Measurements from ENCODE around the gene CCDC158.
"Not testable (repeated sequence)": the region's sequence is repeated elsewhere in the genome, so short reads cannot be mapped to it uniquely, and the experiment has no call there.

The CCDC158 gene

DNA sequence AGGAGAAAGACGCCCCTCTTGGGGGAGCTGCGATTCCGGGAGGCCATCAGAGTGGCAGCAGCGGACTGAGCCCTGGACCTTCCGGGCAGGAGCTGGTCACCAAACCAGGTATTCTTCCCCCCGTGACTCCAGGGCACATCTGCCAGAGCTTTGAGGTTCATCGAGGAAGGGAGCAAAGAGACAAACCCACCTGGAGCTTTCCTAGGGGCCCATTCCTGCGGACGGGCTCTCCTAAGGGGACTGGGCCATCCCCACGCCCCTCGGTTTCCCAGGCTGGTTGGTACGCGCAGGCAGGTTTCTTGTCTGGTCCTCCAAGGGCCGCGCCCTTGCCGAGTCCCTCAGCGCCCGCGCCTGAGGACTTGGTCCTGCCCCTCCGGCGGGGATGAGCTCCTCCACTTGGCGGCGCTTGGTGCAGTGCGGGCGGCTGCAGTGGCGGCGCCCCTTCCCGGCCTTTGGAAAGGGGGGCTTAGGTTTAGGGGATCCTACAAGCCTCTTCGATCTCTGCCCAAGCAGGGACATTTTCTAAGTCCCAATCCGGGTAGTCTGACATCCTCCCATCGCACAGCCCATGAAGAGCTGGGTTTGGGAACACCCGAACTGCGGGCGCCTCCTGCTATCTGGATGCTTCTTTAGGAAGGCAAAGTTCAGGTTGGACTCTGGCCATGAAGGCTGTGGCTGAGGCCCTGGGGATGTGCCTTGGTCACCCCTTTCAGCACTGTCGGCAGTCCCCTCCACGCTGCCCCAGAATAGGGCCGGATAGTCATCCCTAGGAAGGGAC lies 113.9 kb downstream of the CCDC158 start:
- DNase-seq, result peak in 1 of 2 donors; percentile 29

DNA sequence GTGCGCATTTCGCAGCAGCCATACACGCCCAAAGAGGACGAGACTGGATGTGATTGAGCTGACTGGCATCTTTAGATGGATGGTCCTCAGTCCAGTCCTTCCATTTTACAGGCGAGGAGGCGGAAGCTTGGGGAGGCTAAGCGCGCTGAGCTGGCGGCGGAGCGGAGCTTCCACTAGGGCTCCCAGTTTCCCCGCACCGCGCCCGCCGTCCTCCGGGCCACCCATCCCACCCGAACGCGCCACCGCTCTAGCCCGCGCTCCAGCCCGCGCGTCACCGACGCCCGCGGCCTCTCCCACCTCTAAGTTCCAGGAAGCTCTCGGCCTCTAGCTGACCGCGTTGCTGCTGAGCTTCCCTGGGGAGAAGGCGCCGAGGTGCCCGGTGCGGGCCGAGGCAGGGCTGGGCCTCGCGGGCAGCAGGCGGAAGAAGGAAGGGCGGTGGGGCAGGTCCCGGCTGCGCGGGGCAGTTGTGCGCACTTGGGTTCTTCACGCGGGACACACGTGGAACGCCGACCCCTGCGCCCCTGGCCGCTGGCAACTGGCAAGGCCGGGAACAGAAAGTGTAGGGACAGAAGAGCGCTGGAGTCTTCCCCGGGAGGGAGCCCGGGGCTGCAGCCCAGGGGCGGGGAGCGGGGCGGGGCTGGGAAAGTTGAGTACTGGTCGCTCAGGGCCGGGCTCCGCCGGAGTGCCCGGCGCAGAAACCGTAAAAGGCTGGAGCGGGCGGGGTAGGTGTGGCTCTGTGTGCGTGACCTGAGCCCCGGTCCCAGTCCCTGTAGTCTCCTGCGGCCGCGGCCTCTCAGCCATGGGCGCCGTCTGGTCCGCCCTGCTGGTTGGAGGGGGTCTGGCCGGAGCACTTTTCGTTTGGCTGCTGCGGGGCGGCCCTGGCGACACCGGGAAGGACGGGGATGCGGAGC lies 114.7 kb downstream of the CCDC158 start, which contains the start of gene STBD1:
TSS of gene STBD1 (plus strand) at position 763 of the 911 bp plus-strand sequence. CDS start at position 800, 37 bp downstream.
- DNase-seq, result peak in 1 of 2 donors; percentile 46

DNA sequence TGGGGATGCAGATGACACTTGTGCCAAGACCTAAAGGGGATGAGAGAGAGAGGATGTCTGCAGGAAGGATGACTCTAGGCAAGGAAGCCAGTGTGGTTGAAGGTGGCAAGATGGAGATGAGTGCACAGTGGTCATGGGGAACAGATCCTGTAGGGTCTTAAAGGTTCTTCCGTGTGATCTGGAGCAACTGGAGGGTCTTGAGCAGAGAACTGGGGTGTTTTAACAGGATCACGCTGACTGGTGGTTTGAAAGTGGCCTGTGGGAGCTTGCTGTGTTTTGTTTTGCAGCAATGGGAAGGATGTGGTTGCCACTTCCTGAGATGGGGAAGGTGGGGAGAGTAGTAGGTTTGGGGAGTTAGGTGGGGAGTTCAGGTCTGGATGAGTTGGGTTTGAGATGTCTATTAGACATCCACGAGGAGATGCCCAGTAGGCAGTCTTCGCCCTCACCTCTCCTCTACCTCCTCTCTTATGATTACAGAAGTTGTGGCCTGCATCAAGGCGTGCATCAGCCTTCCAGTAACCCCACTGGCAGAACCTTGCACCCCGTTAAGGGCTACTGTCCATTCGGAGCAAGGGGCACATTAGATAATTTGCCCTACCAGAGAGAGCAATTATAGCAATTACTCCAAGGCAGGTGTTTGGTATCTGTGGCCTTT lies 115.8 kb downstream of the CCDC158 start:
- DNase-seq, result peak in 1 of 2 donors; percentile 38

DNA sequence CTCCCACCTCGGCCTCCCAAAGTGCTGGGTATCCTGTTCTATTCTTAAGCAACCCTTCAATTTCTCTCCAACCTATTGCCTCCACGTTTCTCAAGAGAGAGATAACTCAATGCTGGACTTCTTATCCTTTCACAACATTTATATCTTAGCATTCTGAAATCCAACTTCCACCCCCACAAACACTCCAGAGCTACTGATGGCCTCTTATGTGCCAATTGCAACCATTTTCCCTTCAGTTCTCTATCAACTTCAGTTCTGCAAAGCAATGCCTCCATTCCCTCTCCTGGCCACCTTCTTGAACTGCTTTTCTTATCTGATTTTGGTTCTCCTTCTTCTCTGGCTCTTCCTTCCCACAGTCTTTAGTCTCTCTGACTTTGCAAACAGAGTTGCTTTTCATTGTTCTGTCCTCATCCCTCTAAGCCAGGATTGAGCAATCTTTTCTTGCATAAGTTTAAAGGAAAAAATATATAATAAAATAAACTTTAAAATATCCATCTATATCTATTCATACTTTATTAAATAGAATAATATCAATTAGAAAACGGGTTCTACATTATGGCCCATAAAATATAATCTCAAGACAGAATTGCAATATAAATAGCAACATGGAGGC lies 118.0 kb downstream of the CCDC158 start:
- no peak for DNase-seq

DNA sequence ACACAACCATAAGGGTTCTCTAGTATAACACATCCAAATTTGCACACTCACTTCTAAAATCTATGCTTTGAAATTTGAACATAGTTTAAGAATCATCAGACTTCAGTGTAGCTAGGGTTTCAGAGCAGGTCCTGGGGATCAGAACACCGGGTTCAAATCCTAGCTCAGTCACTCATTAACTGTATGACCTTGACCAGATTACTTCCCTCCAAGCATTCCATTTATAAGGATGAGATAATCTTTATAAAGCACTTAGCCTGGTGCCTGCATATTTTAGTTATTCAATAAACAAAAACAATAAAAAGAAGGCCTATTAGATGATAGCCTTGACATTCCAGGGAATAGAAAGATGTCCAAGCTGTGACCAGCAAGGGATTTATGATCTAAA lies 119.2 kb downstream of the CCDC158 start:
- no peak for DNase-seq

DNA sequence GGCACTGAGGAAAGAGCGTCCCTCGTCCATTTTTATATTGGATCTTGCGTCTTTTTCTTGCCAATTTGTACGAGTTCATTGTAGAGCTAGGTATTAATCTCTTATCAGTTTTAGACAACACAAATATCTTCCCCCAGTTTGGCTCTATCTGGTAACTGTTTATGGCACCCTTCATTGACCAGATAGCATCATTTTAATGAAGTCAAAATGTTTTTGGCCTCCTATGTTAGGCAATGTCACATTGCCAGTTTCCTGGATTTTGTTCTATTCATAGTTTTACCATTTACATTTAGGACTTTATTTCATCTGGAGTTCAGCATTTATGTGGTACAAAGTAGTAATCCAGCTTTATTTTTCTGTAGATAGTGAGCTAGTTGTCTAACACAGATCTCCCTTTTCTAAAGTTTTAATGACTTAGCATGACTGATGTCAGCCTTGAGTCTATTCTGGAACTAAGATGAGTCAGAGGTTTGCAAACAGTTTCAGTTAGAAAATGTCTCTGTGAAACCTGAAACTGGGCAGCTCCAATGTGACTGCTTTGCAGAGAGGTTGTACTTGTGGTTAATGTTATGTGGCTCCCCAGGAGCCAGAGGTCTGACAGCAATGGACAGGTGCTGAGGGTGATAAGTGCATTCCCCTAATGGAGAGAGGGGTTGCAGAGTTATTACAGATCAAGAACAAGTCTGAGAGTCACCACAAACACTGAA lies 119.7 kb downstream of the CCDC158 start:
- peak in 1 of 2 donors; percentile 68 for DNase-seq

DNA sequence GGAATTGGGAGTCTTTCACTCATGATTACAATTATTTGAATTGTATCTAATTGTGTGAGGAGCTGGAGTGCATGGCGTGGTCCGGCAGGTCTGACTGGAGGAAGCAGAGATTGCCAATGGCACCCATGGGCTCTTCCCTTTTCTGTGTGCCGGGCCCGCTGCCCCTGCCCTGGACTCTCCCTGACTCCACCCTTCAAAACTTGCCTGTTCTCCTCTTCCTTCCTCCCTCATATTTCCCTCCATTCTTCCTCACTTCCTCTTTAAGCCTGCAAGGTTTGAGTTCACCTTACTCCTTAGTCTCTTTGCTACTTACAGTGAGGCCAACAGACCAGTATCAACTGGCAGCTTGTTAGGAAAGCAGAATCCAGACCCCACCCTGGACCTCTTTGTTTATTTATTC lies 120.9 kb downstream of the CCDC158 start:
- no peak for DNase-seq

DNA sequence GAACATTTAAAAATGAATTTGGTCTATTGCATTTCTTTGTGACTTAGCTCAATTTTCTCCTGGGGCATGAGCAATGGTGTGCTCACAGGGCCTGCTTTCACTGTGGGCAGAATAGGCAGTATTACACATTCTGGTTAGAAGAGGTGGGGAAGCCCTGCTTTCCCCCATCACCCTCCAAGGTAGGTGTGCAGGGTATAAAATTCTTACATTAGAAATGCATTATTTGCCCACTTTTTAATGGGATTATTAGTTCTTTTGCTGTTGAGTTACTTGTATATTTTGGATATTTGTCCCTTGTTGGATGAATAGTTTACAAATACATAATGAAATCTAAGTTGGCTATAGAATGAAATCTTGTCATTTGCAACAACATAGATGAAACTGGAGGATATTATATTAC lies 122.7 kb downstream of the CCDC158 start:
- no peak for DNase-seq

DNA sequence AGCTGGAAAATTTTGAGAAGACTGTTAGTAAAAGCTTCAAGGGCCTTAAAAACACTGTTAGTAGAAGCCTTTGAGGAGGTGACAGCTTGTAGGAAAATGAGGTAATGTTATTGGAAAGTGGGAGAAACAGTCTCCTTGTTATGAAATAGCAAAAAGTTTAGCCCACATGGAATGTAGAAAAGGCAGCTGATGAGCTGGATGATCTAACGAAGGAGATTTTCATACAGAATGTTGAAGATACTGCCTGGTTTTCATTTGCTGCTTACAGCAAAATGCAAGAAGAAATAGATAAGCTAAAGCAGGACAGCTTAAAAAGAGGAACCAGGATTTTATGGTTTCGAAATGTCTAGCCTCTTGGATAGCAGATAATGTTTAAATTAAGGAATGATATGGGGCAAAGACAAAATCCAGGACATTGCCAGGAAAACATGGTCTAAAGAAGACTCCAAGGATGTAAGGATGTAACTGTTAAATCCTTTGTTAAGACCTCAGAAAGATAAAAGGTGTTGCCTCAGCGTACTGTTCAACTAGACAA lies 124.6 kb downstream of the CCDC158 start:
- no peak for DNase-seq

DNA sequence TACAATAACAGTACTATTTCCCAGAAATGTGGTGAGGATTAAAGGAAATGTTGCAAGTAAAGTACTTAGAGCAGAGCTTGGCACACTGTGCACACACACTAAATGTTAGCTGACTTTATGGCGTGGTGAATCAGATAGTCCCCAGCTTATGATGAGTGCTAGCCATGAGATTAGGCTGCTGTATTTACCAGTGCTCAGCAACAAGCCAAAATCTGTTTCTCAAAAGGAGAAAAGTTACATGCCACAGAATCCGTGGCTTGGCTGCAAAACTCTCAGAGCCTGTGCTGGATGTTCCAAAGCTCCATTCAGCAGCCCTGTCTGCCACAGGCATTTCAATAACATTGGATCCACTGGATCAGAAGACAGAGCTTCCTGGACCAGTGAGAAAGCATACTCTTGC lies 127.2 kb downstream of the CCDC158 start:
- DNase-seq, result no peak

DNA sequence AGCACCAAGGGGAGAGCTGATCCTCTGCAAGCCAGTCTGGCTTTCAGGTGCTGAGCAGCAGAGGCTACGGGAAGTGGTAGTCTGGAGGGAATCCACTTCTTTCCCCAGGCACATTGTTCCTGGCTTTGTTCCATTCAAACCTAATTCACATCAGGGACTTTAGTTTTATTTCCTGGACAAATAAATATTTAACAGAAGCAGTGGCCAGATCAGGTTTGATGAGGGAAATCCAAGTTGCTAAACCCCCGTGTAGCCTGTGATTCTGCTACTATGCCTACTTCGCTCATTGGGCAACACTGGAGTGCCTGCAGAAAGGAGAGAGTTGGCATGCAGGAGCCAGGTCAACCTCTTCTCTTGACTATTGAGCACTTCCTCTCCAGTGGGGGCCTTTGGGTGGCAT lies 128.2 kb downstream of the CCDC158 start:
- DNase-seq, result no peak

DNA sequence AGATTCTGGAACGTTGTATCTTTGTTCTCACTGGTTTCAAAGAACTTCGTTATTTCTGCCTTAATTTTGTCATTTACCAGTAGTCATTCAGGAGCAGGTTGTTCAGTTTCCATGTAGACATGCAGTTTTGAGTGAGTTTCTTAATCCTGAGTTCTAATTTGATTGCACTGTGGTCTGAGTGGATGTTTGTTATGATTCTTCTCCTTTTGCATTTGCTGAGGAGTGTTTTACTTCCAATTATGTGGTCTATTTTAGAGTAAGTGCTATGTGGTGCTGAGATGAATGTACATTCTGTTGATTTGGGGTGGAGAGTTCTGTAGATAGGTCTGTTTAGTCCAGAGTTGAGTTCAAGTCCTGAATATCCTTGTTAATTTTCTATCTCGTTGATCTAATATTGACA lies 133.1 kb downstream of the CCDC158 start:
- not testable (repeated sequence) for DNase-seq

DNA sequence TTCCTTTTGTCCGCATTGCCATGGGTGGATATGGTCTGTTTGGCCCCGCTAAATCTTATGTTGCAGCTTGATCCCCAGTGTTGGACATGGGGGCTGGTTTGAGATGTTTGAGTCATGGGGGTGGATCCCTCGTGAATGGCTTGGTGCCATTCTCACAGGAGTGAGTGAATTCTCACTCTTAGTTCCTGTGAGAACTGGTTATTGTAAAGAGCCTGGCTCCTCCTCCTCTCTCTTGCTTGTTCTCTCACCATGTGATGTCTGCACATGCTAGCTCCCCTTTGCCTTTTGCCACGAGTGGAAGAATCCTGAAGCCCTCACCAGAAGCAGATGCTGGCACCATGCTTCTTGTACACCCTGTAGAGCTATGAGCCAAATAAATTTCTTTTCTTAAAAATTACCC lies 137.0 kb downstream of the CCDC158 start:
- no peak for DNase-seq

DNA sequence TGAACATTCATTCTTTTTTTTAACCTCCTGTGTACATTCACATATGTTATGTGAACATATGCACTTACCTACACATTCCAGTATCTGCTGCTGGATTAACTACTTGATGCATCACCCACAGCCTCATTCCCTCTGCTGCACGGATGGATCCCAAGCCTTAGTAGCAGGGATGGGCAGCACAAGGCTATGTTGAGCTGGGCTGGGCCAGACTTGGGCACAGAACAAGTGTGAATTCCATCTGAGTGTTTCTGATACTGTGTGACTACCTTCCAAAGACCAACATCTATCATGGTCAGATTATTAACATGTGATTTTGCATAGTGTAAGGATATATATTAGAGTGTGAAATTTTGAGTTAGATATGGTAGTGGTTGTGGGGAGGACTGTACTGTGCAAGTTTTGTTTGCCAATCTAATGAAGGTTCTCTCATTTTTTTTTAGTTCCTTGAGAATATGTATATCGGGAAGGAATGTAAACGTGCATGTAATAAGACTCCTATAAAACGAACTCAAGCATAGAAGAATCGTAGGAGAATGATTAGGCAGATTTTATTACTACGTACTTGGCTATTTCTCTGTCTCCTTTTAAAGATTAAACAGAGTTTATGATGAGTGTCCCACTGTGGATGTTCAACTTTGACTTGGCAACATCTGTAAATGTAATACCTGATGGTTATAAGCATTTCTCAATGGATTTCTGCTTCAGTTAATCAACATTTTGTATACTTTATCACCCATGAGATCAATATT lies 137.8 kb downstream of the CCDC158 start:
- no peak for DNase-seq

DNA sequence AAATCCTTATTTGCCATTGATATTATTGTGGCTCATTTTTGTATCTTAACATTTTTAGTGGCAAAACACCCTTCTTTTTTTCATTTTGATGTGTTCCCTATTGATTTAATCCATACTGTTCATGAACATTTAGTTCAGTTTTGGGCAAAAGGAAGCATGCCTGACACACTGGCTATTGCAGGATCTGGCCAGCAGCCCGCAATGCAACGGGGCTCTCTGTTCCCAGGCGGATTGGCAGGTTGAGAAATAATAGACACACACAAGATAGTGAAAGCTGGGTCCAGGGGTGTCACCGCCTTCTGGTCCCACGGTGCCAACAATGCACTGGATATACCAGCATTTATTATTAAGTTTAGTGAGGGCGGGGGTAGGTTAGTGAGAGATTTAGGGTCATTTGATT lies 139.3 kb downstream of the CCDC158 start:
- DNase-seq, result not testable (repeated sequence)

DNA sequence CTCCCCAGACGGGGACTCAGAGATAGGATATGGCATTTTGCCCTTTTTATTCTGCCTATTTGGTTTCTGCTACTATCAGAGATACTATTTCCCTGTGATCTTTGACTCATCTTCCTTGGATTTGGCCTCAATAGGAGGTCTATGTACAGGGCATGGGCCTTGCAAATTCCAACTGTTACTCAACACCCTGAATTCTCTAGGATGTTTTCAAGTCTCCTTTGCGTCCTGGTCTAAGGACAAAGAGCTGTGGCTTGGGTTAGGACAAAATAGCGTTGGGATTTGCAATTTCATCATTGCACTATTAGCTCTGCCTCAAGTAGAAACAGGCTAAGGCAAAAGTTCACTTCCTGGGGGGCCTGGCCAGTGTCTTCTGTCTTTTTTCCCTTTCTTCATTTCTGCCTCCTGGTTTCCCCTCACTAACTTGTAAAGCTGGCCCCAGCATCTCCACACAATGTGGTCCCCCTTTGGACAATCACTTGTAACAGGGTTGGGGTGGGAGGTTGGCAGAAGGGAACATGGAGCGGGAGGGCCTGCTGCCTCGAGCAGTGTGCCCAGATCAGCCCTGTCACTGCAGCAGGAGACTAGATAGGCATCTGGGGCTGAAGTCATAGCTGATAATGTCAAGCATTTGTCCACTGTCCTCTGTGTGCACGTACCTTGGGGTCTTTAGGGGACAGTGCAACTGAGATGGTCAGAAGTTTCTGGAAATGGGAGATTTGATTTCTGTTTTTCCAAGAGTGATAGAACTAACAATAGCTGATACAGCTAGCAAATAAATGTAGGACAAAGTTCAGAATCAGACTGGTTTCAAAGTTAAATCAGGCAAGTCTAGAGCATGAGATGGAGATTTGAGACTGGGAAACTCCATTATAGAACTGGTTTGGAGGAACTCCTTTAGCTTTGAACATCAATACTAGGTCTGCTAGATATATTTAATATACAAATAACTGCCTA lies 140.2 kb downstream of the CCDC158 start:
- DNase-seq, result no peak

DNA sequence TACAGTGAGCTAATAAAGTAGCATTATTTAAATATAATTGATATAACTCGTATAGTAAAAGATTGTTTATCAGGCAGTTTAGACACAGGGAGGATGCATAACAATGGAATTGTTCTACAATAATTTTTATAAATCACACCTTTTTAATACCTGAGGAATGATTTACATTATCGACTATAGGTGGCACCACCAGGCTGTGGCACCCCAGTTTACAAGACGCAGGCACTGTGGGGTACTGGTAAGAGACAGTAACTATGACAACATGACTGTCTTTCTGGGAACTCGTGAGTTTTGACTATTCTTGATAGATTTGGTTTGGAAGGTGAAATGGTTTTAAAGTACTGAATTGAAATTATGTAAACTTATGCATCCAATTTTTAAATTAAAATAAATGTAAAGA lies 141.5 kb downstream of the CCDC158 start:
- no peak for DNase-seq

DNA sequence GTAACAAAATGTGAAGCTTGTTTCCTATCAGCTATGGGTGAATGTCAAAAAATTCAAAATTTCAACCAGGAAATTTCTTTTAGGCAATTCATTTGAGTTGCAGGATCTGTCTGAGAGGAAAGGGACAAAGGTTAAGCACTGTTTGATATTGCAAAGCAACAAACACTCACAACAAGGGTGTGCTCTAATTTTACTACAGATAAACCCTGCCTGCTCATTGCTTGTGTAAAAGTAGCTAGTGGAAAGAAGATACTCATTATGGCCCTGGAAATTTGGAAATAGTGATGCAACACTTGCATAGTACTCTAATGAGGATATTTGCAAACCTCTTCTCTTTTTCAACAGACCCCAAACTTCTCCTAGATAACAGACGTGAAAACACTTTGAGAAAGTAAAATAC lies 142.4 kb downstream of the CCDC158 start:
- no peak for DNase-seq

DNA sequence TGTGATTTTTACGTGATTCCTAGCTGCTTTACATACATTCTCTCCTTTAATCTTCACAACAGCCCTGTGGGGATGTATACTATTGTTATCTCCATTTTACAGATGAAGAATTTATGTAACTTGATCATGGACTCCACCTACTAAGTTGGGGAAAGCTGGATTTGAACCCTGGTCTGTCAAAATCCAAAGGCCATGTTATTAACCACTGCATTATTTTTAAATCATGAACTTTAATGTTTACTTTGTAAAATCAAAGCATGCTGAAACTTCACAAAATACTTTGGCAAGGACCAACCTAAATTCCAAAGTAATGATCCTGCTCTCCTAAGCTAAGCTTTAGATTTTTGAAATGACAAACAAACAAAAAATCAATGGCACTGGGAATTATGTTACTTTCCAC lies 143.3 kb downstream of the CCDC158 start:
- DNase-seq, result no peak

DNA sequence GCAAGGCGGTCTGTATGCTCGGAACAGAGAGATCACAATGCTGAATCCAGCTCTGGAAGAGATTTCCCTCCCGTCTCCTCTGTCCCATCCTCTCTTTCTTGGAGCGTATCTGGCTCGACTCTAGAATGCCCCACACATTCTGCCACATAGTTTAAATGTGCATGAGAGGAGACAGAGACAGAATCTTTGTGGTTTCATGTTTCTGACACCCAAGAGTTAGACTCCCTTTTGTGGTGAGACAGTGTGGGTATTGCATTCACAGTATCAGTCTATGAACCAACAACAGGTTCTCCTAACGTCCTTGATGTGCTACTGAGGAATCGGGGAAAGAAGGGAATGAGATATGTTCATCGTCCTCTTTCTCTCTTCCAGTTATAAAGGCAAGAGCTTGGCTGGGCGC lies 144.1 kb downstream of the CCDC158 start:
- DNase-seq, result no peak
